GM18519 (cell line): Measurements from ENCODE around the gene LRMDA.

Experiments
- ATAC-seq: cut with Tn5 transposase; IDR thresholded peaks from one replicate; pipeline ENCODE4 v1.9.1; 2021; ENCODE audit warnings: mild to moderate bottlenecking, moderate library complexity; ENCODE audit not compliant: unreplicated experiment, low FRiP score

LRMDA gene

DNA sequence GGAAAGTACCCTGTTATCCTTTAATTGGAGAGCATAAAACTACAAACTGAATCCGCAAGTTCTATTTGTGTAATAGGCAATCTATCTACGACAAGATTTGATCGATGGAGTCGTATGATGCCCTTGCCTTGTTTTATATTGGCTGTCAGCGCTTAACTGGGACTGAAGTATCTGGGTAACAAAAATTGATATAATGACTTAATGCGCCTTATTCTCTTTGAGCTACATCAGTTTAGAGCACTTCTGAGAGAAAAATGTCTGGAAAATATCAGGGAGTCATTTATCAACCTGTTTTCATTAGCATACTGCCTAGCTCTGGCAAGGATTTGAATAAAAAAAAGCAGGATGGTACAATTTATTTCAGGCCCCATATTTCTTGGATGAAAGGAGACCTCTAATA, 262.1 kb downstream of the LRMDA start:
- no peak for ATAC-seq

DNA sequence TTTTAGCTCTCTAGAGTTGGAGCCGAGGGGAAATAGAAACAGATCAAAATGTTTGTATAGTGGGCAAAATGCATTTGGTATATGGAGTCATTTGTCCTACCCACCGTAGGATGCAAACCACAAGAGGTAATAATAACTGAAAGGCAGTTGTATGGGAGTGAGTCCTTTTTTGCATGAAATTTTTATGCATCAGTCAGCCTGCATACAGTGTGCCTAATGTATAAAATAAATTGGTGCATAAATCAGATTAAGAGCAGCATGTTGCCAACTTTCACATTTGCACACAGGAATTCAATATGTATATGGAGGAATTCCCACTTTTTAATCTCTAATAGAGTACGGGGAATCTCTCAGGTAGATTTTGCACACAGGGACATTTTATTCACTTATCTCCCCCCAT, 262.8 kb downstream of the LRMDA start:
- no peak for ATAC-seq

DNA sequence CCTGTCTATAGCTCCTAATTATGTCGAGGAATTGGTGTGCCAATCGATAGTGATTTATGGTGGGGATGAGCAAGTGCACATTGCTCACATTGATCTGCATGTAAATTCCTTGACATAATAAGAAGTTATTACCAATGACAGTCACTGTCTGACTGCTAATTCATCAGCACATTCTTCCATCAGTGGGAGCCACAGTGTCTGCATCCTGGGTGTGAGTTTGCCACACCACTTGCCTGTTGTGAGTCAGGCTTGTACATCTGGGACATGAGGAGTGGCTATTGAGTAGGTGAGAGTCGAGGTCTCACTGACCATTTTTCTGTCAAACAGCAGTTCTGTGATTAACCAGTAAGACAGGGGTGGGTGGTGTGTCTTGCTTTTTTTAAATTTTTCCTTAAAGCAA, 263.4 kb downstream of the LRMDA start:
- no peak for ATAC-seq

DNA sequence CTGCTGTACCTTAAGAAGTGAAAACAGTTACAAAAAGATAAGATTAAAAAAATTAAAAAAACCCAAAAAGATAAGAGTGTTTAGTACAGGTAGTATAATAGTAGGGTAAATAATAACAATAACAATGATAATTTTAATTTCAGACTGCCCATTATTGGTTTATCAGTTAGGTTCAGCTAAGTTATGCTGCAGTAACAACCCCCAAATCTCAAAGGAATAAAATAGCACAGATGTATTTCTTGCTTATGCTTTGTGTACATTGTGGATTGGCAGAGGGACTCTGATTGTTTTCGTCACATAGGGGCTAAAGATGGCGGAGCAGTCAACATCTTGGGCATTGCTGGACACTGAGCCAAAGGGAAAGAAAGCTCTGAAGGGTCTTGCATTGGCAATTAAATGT, 264.6 kb downstream of the LRMDA start:
- ATAC-seq, result no peak

DNA sequence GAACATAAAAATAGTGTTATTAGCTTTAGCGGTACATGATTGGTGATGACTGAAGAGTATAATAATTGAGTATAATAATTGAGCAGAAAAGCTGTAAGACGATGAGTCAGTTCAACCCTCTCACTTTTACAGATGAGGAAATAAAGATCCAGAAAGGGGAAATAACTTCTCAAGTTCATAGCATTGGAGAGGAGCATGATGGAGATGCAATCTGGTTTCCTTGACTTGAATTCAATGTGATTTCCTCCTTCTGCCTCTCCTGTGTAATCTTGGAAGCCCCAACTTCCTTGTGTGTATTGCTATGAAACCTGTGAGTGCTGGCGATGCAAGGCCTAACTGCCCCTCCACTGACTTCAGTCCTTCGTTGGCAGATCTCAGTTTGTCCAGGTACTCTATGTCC, 265.1 kb downstream of the LRMDA start:
- ATAC-seq, result no peak

DNA sequence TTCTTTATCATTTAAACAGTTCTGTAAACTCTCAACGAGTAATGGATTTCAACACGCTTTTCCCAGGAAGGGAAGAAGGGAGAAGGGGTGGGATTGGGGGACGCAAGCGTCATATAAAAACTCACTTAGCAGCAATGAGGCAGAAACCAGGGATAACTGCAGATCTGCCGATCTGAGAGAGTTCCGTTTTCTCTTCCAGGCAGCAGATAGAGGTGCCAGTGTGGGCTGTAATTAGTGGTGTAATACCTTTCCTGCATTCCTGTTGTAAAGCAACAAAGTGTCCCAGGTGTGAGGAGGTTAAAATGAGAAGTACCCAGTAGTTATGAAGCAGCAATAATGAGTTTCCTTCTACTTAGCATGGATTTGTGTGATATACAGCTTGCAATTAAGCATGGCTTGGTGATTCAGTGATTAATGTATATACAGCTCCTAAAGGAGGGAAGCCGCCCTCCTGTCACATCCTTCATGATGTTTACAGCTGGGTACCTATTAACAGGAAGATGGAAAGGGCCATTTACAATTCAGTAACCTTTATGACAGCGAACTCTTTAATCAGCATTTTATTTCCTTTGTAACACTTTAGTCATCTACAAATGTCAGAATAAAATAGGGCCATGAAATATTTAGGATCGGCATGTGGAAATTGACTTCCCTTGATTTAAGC, 271.9 kb downstream of the LRMDA start:
- no peak for ATAC-seq

DNA sequence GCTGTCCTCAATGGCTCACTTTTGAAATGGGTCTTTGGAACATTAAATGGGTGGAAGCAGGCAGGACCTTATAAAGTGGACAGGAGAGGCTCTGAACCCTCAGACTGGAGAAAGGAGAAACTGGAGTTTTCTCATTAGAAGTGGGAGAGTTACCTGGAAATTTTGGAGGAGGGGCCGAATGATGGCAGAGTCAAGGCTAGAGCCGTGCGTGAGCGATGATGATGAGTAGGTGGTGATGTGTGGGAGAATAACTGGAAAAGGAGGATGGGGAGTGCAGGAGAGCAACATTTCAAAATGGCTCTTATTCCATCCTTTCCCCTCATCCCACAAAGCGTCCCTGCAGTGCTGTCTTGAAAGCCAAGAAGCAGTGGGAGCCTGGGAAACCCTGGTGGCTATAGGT, 274.0 kb downstream of the LRMDA start:
- ATAC-seq, result no peak

DNA sequence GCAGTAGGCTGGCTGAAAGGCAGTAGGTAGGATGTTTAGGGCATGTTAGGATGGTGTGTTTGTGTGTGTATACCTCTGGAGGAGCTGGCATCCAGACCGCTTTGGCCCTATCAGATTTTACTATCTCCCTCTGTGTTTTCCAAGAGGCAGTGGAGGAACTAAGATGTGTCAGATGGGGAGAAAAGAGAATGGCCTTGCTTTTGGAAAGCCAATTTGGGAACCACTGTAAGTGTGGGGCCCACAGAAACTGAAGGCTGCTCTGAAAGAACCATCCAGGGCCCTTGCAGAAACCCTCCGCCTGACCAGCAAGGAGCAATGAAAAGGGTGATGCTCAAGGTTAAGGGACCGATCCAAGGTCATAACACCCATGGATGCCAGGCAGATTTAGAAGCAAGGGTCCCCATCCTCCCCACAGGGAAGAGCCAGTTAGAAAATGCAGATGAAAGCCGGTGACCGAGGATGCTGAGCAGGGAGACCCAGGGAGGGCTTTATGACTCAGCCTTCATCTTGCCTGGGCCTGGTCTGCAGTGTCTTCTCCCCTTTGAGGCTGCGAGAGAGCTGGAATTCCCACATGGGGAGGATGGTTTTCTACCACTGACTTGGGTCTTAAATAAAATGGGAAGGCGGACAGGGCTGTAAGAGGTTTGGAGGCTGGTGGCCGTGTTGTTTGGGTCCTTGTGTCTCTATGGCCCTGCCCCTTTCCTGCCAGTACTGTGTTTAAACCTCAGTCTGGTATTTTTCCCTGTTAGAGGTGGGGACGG, 275.8 kb downstream of the LRMDA start:
- ATAC-seq, result no peak

DNA sequence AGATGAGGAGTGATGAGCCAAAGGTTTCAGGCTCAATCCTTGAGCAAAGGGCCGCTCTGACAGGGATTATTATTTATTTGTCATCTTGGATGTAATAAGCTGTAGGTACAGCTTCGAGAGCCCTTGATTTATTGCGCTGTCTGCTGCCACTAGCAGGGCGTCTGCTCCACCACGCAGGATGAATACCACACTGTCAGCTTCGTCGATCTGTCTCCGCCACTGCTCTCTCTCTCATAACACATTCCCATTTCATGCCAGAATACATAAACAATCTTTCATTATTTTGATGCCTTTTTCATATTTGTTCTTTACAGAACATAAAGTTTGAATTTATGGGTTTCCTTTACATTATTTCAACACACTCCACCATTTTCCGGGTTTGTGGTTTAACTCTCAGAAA, 276.6 kb downstream of the LRMDA start:
- ATAC-seq, result no peak

DNA sequence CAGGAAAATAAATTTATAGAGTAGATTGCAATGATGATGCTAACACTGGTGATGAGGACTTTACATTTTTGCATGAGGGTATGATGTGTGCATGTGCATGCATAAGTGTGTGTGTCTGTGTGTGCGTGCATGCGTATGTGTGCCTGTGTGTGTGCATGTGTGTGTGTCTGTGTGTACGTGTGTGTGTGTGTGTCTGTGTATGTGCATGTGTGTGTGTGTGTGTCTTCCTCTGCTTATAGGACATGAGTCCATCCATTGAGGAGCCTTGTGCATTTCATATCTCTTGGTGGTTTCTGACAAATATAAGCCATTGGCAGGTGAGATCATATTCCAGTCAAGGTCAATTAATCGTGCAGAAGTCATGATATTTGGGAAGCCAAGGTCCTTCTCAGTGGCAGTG, 277.8 kb downstream of the LRMDA start:
- no peak for ATAC-seq

DNA sequence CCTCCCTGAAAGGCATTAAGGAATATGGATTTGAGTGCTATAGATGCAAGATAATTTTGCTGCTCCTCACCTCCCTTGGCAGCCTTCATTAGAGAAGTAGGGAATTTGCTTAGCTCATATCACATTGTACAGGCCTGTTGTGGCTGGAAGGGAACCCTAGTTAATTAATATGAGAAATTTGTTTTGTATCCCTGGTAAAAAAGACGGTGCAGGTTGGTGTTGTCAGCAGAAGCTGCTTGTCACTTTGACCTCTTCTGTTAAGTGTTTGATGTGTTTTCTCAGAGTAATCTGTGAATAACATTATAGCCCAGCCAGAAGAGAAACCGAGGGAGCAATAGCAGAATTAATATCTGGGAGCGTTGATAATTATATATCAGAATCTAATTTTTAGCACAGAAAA, 278.4 kb downstream of the LRMDA start:
- ATAC-seq, result no peak

DNA sequence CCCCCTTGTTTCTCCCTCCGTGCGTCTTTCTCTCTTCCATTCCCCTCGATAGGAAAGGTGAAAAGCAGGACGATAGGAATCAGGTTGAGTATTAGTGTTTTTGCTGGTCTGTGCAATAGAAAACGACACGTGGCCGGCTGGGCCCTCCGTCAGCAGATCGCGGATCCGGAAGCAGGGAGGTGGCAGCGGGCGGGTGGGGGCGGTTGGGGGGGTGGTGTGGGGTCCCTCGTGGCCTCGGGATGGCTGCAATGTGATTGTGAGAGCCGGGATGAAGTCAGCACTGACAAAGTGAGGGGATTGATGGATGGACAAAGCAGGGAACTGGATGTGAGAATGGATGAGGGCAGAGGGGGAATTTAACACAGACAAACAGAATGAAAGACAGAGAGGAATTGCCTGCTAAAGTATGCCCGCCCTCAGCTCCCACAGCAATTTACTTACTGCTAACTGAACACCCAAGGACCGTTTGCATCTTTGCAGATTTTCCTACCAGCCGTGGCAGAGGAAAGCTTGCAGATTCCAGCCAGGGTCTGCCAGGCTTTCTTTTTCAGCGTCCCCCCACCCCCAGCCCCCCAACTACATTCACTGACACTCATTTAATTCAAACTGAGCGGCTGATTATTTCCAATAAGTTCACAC, 280.9 kb downstream of the LRMDA start:
- ATAC-seq, result no peak

DNA sequence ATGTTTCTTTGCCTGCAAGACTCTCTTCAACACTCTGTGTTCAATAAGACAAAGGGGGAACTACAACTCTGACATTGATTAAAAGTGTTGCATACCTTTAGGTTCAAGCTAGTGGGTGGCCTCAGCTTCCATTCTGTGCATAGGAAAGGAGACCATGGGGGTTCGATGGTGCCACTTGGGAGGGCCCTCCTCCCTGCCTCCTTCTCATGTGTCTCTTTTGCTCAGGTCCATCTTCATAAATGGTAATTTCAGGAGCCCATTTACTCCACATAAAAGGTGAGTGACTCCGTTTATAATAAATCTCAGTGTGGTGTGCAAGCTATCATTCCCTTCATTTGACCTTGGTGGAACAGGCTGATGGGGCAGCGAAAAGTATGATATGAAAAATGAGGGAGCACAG, 285.1 kb downstream of the LRMDA start:
- no peak for ATAC-seq

DNA sequence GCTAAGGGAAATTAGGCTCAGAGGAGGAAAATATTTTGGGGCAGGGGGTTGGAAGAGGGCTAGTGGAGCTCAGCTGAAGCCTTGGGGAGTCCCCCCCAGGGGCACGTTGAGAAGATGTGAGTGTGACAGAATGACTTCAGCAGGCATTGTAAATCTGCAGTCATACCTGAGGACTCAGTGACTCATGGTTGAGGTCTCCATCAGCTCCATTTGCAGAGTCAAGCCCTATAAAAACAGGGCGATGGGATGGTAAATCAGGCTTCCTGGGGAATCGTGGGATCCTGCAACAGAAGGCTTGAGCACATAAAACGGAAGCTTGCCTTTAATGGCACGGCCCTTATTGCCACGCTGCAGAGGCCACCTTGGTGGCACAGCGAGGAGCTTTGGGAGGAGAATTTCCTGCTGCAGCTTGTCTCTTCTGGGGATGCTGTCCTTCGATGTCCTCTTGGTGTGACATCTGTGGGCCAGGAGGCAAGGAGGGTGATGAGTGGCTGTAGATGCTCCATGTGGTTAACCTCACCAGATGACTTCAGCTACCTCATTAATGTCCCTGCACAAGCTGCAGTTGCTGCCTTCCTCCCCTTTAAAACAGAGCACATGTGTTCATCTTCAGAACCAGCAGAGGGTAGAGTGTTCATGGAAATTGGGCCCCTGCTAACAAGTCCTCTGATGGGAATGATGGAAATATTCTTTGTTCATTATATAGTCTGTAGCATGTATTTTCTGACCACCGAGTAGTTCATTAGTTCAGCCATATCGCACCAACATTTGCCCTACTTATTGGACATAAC, 285.9 kb downstream of the LRMDA start:
- ATAC-seq, result no peak

DNA sequence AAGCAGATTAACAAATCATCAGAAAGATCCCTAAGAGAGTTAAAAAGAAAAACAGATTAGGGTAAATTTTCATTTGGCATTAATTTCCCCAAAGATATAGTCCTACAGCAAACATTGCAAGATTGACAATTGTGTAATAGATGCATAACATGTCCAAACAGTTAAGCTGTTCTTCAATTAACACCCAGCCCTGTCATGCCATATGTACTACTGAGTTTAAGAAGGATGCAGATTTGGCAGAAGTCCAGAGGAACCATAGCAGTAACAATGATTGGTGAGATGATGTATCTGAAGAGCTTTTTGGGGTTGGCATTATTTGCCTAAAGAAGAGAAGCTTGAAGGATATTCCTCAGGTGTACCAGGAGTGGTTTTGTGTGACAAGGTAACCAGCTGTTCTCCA, 287.6 kb downstream of the LRMDA start:
- ATAC-seq, result no peak

DNA sequence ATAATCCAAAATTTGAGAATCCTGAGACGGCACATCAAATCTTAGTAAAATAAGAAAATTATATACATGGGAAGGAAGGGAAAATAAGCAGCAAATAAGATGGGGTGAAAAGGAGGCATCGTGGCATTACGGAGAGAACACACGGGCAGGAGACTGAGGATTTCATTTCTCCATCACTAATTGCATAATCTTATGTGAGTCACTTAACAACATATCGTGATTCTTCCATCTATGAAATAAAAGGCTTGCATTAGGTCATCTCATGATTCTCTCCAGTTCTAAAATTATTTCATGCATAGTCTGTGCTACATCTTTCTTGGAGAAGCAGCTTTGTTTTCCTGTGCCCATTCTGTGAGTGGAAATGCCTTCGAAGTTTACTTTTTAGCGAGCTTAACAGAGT, 288.7 kb downstream of the LRMDA start:
- ATAC-seq, result no peak

DNA sequence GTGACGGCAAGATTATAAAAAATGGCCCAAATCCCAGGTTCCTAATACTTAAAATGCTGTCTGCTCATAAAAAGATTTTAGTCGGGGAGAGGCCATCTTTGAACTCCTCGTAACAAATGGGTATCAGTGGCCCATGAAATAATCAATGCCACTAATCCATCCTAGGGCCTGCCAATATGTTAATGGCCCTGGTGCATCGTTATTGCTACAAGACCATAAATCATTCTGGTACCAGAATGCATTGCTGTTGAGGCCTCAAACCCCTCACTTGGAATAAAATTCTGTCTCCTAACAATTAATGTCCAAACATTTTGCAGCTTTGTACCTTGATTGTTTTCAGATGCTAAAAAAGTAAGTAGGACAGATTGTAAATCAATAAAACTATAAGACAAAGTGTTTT, 290.6 kb downstream of the LRMDA start:
- ATAC-seq, result no peak

DNA sequence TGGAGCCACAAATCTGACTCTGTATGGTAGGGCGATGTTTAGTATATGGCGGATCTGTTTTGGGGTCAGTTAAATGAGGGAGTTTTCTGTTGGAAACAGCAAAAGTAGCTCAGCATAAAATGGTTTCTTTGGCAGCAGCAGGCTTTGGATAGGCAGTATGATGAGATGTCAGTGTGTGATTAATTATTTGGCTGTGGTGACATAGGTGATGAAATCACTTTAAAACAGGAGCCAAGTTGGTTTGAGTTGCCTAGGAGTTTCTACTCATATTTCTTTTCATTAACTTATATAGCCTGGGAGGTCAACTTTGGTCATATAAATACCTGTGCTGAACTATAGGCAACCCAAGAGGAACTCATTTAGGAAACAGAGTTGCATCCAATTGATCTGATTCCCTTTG, 291.2 kb downstream of the LRMDA start:
- ATAC-seq, result no peak

DNA sequence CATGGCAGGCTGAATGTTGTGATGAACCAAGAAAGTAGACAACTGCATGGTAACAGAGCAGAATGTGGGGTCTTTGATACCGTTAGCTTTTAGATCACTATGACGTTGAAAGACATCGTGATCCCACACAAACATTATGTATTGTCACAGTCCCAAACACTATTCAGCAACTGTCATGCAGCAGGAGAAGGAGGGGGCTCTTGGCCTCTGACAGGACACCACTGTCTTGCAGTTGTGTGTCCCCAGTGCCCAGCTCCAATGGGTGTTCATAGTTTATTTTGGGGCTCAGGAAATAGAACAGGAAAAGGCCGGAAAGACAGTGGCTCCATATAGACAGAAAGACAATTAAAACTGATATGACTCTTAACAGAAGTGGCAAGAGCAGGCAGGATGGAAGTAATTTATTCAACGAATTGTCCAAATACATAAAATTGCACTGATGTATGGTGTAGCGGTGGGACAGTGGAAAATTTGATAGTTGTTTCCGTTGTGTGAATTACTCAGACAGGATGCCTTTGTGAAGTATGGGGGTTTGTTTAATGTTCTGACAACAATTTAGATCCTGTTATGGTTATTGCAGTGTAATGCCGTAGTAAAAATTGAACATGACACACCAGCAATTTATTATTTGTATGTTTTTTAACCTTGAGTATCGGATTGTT, 292.0 kb downstream of the LRMDA start:
- no peak for ATAC-seq

DNA sequence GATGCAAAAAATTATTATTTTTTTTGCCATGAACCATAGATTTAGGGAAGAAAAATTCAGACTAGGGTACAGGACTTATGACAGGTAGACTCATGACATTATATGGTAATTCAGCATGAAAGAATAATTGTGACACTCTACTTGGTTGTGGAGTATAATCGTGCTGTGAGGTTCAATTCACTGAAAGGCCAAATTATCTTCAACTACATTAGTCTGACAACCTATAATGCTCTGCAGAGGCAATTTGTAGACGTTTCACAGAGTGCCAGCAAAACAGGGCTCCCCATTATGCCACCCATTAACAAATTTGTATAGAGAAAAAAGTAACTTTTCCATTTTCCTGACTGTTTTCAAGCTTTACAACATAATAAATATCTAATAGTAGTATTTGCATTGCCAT, 292.6 kb downstream of the LRMDA start:
- no peak for ATAC-seq
